Hair follicle dermal papilla cell (primary cell): ENCODE results near the gene HCRT. TPM values are rescaled to one million over a fixed set of nuclear protein-coding genes. Genes with fewer than 3 reads are reported as not detected.

ENCODE experiments used
- total RNA-seq: library from RNA; depleted of rRNA; stranded (reverse); fragments of >200 nt; gene quantifications from 2 replicates; pipeline ENCODE4 v1.2.3, GENCODE V29; 2012

Gene HCRT, protein sequence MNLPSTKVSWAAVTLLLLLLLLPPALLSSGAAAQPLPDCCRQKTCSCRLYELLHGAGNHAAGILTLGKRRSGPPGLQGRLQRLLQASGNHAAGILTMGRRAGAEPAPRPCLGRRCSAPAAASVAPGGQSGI
- total RNA-seq = not detected in 2 replicates

DNA sequence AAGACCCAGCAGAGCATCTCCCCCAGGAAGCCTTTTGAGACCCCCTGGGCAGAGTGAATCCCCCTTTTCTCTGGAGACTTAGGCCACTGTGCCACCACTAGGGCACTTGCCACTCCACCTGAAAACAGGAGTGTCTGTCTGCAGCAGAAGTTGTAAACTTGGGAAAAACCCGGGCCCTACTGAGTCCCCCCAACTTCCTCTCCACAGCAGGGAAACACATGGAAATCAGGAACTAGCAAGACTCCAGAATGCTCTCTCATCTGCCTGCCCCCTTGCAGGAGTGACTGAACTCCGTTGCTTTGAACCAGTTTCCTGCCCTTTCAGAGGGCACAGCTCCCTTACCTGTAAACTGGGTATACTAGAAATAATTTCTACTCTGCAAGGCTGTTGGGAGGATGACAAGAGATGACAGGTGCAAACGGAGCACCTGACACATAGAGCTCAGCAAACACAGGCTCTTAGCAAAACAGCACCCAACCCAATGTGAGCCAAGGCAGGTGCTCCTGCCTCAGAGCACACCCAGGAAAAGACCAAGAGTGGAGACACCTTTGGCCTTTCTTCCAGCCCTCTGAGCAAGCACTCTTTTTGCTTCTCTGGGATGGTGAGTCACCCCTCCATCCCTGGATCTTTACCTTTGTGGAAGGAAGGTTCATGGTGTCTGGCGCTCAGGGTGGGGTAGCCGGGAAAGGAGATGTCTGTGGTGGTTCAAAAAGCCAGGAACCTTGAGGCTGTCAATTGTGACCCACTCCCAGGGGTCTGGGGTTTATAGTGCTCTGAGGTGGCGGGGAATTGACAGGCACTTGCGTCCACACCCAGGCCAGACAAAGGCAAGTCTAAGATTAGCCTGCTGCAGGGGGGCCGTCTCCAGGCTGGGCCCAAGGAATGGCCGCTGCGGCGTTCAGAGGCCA is at the start of gene HCRT:
Gene HCRT (minus strand): TSS at position 740 of the 908 bp plus-strand sequence. CDS start 87 bp downstream, at position 653.

DNA sequence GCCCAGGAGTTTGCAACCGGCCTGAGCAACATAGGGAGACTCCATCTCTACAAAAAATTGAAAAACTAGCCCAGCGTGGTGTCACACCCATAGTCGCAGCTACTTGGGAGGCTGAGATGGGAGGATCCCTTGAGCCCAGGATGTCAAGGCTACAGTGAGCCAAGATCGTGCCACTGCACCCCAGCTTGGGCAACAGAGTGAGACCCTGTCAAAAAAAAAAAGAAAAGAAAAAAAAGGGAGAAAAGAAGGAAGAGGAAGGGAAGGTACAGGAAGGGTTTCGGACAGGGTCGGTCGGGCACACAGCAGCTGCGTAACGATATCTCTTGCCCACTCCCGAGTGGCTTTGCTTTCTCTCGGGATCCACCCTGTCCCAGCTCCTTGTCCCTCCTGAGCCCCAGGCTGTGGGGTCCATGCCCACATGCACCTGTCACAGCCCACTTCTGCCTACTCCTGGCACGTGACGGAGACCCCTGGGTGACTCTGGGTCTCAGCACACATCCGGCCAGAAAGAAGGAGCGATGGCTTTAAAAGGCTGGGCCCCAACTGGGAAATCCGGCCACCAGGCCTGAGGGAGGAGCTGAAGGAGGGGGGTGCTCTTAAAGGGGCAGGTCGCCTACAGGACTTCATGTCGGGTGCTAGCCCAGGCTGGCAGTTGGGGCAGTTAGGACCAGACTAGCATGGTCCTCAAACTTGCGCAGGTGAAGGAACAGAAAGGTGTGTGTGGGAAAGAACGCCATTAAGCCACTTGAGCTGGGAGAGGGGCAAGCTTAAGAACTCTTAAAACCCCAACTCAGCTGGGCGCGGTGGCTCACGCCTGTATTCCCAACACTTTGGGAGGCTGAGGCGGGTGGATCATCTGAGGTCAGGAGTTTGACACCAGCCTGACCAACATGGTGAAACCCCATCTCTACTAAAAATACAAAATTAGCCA is 9.0 kb upstream of the HCRT start, which contains the start of gene GHDC:
Gene GHDC (minus strand): TSS at position 526 of the 931 bp plus-strand sequence. CDS start 913 bp downstream, outside the sequence.

DNA sequence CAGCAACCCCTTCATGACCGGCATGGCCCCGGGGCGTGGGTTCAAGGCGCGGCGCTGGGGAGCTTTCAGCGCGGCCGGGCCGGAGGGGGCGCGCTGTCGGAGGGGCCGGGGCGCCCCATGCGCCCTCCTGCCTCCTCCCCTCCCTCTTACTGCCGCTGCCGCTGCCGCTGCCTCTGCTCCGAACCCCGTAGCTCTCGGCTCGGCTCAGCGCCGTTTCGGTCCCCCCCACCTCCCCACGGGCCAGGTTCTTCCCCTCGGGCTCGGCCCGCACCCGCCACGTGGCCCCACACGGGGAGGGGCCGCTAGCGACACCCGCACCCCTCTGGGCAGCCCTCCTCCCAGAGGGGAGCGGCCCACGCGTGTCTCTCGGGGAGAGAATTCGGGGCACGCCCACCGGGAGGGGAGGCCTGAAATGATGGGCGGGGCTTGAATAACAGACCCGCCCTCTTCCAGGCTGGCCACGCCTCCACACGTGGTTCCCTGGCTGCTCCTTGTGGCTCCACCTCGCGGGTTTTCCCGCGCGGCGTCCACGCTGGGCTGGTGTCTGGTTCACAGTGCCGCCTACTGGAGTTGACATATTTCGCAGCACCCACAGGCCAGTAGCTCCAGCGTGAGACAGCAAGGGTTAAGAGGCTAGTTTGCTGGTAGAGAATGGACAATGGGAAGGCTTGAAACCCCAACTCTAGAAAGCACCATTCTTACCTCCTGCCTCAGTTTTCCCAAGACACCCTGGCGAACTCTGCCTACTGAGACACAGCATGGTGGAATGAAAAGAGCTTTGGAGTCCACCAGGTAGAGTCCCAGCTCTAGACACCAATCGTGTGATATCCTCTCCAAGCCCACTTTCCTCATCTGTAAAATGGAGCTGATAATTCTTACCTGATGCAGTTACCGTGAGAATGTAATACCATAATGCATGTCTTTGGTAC is 4.1 kb downstream of the HCRT start, which contains the start of gene KCNH4:
Gene KCNH4 (minus strand): TSS at position 221 of the 929 bp plus-strand sequence. CDS start 197 bp downstream, at position 24.

Other genes starting within 250 kb of the HCRT start
- 93.0 and 95.2 TPM in 2 replicates for gene CNP, start 218.7 kb downstream of the HCRT start, total RNA-seq
- gene DNAJC7, start 168.0 kb downstream of the HCRT start, total RNA-seq = 63.1 and 64.8 TPM in 2 replicates
- 46.8 and 50.3 TPM in 2 replicates for gene NKIRAS2, start 165.4 kb downstream of the HCRT start, total RNA-seq
- gene C17orf113, start 134.9 kb downstream of the HCRT start, total RNA-seq = 0.49 TPM in 2 replicates
- not detected in 2 replicates for gene ZNF385C, start 87.0 kb downstream of the HCRT start, total RNA-seq
- gene DHX58, start 72.7 kb downstream of the HCRT start, total RNA-seq = 19.6 and 19.8 TPM in 2 replicates
- 8.5 and 9.2 TPM in 2 replicates for gene KAT2A, start 64.1 kb downstream of the HCRT start, total RNA-seq
- gene HSPB9, start 62.6 kb downstream of the HCRT start, total RNA-seq = not detected in 2 replicates
- 94.3 and 113 TPM in 2 replicates for gene RAB5C, start 30.5 kb downstream of the HCRT start, total RNA-seq
- gene KCNH4, start 4.3 kb downstream of the HCRT start, total RNA-seq = under 0.01 TPM in 1 of 2 replicates, not detected in the other
- 18.3 and 22.1 TPM in 2 replicates for gene GHDC, start 9.0 kb upstream of the HCRT start, total RNA-seq
- gene STAT5B, start 90.9 kb upstream of the HCRT start, total RNA-seq = 42.7 and 55.8 TPM in 2 replicates
- 37.8 and 55.3 TPM in 2 replicates for gene STAT5A, start 103.0 kb upstream of the HCRT start, total RNA-seq
- gene STAT3, start 203.0 kb upstream of the HCRT start, total RNA-seq = 203 and 277 TPM in 2 replicates
- 1,335 and 1,666 TPM in 2 replicates for gene CAVIN1, start 237.8 kb upstream of the HCRT start, total RNA-seq